HG02642 (cell line): Measurements from ENCODE around the gene ARHGAP26.

ENCODE experiments used
- ATAC-seq: cut with Tn5 transposase; IDR thresholded peaks from one replicate; pipeline ENCODE4 v1.9.1; 2021; ENCODE audit warnings: mild to moderate bottlenecking; ENCODE audit not compliant: unreplicated experiment, poor library complexity

The ARHGAP26 gene

DNA sequence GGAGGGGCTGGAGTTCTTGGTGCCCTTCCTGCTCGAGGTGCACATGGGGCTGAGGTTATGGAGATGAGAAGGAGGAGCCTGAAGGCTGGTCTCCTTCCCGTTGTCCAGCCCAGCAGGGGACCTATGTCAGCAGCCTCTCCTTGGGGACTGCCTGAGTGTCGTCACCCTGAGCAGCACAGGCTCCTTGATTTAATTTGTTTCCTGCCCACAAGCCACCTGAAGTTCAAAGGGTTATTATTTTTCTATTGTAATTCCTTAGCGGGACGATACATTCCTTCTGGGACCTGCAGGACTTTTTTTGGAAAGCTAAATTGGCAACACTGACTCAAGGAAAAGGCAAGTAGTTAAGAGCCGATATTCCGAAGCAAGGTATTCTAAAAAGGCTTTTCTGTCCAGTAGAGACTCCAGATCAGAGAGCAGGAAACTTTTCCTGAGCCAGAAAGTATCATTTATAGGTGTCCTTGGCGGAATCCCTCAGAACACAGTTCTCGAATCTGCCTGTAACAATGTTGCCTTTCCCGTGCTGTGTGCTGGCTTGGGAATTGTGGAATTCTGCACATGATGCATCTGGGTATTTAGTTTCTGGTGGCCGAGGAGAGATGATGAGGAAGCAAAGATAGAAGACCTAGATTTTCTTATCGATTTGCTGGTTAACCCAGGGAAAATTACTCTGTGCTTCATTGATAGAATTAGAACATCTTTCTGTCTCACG lies 55.4 kb downstream of the ARHGAP26 start:
- ATAC-seq = no peak

DNA sequence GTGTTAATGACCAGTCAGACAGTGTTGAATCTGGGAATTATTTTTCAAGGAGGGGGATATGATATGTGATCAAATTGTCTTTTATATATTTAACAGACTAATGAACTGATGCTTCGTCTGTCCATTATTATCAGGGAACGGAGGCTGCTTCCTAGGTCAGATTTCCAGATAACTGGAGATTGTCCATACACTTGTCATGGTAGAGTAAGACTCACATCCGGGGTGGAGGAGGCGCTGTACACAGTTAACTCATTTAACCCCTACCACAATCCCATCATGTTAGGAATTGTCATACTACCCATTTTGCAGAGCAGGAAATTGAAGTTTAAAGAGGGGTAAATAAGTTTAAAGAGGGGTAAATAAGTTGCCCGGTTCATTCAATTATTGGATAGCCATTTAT lies 55.9 kb downstream of the ARHGAP26 start:
- no peak for ATAC-seq

DNA sequence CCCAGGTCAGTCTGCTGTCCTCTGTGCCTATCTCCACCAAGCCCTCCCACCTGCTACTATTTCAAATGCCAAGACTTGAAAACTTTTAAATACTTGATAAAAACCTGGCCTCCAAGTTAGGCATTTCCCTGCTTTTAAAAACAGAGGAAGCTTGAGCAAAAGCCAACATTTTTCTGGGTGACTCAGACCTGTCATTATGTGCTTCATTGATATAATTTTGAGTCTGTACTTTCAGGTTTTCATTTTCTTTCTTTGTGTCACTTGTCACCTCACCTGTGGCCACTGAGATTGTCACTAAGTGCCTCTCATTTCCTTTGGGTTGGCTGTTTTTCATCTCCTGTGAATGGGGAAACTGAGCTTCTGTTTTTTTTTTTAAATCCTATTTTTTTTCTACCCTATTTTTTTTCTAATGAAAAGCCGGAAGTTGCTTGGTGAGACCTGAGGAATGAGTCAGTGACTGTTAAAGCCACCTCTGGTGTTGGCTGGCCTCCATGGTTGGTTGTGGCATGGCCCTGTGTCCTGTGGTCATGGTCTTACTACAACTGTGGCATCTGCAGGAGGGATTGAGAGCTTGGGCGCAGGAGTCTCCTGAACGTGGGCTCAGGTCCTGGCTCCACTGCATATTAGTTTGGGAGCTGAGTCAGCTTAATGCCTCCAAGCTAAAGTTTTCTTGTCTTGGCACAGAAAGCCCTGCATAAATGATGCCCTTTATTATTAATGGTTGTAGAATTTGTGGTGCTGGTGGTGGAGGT lies 56.7 kb downstream of the ARHGAP26 start:
- ATAC-seq = no peak

DNA sequence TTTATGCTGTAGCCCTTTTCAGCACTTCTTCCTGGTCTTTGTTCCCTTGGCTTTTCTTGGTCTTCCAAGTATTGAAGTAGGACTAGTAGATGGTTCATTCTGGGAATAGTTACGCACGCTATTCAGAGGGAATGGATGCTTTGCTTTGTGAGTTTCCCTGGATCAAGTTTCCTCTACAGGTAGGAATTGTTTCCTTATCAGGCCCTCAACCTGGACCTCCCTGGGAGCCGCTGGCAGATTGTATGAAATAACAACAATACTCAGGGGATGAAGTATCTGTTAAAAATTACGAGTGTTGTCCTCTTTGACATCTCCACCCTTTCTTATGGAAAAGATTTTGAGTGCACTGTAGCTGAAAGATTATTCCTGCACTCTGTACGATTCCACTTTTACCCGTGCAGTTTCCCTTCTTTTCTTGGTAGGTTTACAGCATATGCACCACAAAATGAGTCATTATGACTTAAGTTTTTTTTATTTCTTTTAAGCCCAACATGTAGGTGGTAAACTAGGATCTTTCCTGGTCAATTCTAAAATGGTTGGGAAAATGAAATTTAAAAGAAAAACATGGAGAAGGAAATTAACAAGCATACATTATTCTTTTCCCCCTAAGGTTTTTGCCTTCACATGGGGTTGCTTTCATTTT lies 57.9 kb downstream of the ARHGAP26 start:
- no peak for ATAC-seq

DNA sequence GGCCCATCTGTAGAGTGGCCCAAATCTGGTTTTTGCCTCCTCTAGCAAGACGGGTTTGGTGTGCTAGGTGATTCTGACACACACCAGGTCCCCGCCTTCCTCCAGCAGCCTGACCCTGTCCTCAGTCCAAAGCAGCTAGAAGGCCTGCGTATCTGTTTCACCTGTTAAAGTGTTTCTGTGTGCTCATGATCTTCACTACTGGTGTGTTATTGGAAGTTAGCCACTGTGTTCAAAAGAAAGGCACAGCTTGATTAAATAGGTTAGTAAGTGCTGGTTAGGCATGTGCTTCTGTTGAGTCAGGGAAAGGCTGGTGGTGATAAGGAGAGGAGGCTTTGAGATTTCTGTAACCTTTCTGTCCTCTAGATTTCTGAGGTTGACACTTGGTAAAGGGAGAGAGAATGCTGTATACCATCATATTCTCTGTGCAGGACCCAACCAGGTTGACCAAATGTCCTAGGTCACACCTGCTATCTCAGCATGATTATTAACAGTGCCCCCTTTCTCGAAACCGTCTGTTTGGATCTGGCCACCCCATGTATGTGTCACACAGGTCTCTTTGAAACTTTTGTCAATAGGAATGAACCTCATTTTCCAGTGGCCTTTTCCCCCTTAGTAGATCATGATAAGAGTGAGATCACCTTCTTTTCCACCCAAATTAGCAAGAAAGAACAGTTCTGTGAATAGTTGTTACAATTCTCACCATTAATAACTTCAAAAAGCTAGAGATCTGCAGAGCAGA lies 58.8 kb downstream of the ARHGAP26 start:
- ATAC-seq = no peak

DNA sequence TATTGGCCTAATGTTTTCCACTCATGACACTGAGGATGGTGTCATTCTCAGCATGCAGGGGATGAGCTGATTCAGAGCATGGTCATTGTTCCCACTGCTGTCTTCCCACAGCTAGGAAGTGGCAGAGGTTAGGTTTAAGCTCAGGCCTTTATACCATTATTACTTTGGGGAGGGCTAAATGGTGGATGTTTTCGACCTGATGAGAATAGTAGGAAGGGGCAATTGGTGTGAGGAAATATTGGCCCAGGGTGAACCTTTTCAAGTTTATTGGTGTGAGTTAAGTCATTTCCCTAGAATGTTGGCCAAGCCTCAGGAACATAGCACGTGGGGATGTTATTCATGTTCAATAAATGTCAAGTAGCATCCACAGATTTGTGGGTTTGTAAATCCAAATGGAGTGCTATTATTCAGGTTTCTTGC lies 59.6 kb downstream of the ARHGAP26 start:
- ATAC-seq = no peak

DNA sequence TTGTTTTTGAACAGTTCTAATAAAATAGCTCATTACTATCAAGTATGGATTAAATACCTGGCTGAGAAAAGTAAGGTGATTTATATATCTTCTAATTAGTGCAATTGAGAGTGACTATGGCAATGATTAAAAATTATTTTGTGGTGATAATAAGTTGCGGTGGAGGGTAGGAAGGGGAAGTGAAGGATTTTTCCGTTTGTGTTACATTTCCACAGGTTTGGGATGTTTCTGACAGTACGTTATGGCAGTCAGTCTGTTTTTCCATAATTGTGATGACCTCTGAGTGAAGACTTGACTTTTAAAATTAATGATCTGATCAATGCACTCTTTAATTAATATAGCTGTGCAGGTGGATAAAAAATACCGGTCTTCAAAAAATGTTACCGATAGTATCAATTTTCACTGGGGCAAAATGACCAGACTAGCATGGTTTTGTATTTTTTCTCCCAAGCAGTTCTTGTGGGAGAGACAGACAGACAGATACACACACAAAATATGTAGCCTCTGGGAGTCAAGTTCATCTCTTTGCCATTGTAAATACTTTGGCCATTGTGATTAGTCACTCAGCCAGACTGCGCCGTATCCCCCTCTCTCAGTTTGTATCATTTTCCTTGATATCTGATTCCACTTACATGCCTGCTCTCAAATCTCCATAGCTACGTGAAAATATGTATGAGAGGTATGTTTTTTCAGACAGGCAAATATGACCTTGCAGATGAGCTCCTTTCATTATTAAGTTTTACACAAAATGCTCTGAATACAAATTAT lies 60.2 kb downstream of the ARHGAP26 start:
- no peak for ATAC-seq

DNA sequence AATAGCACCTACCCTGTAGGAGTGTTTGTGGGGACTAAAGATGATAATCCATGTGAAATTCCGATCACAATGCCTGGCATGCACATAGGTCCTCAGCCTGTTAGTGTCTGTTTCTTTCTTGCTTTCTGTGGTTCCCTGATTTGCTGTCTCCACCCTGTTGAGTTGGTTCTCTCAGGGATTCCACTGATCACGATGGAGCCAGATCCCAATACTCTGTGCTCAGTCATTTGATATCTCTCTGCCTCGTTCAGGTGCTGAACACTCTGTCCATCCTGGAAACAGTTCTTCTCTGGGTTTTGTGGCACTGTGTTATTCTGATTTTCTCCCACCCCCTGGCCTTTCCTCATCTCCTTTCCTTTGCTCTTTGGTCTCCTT lies 60.8 kb downstream of the ARHGAP26 start:
- ATAC-seq = no peak

DNA sequence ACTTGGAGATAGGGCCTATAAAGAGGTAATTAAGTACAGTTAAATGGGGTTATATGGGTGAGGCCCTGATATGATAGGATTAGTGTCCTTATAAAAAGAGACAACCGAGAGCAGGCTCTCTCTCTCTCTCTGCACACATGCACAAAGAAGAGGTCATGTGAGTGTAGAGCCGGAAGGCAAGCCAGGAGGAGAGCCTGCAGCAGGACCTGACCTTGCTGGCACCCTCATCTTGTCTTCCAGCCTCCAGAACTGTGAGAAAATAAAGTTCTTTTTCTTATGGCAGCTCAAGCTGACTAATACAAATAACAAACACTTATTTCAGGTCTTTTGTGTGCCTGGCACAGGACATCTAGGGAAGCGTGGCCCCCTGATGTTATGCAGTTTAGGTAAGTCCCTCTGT lies 62.1 kb downstream of the ARHGAP26 start:
- no peak for ATAC-seq

DNA sequence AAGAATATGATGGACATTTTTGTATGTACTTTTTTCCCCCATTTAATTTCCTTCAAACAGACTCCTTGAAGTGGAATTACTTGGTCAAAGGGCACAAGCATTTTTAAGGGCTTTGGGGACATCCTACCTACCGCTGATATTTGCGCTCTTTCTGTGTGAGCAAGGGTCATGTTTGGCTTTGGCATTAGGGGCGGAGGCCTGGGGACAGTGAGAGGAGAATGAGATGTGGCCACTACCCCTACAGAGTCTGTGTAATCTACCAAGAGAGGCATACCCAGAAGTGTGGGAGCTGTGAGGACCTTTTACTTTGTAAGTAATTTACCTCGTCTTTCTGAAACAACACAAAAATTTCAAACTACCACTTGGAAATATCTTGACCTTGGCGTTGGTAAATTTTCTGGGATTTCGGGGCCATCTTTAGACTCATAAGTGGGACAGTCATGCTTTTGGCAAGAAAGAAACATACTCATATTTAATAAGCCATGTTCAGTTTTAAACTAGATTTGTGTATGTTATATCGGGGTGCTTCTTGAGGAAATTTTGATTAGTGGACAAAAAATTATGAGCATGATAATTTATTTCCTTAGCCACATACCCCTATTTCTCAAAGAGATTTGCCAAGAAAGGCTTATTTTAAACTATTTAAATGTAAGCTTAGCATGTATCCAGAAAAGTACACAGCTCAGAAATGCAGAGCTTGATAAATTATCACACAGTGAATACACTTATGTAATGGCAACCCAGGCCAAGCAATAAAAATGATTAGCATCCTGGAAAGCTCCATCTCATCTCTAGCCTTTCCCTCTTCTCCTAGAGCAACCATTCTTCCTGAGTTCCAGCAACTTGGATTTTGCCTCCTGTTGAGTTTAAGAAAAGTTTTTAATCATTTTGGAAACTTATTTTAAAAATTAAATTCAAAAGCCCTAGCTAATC lies 63.6 kb downstream of the ARHGAP26 start:
- ATAC-seq = no peak

DNA sequence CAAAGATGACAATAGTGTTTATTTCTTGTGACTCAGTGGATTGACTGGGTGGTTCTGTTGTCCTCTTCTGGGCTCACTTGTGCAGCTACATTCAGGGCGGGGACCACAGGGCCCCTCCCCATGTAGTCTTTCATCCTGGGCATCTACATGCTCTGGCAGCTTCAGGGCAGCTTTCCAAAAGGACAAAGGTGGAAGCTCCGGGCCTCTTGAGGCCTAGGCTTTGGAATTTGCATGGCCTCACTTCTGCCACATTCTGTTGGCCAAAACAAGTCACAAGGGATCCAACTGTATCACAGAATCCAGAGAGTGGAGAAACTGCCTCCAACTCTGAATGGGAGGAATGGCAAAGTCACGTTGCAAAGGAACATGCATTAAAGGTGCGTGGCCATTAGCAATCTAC lies 64.3 kb downstream of the ARHGAP26 start:
- no peak for ATAC-seq

DNA sequence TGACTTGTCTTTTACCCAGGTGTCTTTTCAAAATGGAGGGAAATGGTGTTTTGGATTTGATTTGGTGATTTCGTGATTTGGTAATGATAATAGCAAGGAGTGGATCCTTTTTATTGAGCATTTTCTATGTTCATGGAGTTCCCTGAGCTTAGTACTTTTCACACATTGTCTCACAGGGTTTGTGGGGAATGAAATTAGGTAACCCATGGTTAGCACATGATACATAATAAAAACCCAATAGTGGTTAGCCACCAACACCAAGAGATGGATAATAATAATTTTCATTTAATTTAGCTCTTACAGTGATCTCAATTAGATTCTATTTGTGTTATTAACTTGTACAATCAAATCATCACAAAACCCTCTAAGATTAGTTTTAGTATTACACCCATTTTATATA lies 65.4 kb downstream of the ARHGAP26 start:
- ATAC-seq = no peak

DNA sequence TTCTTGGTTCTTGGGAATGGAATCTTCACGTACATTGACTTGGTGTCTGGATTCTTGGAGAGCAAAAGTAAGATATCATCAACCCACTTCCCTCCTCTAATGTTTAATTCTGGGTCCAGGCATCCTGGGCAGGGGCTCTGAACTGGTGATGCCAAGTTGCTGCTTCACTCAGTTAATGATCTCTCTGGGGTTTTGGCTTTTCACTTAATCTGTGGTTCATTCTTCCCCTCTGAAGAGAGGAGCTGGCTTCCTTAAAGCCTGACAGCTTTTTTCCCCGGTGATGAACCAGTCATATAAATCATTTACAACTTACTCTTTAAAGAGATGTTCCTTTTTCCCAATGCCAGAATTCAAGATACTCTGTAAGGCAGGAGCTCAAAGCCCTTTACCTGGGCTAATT lies 65.9 kb downstream of the ARHGAP26 start:
- no peak for ATAC-seq

DNA sequence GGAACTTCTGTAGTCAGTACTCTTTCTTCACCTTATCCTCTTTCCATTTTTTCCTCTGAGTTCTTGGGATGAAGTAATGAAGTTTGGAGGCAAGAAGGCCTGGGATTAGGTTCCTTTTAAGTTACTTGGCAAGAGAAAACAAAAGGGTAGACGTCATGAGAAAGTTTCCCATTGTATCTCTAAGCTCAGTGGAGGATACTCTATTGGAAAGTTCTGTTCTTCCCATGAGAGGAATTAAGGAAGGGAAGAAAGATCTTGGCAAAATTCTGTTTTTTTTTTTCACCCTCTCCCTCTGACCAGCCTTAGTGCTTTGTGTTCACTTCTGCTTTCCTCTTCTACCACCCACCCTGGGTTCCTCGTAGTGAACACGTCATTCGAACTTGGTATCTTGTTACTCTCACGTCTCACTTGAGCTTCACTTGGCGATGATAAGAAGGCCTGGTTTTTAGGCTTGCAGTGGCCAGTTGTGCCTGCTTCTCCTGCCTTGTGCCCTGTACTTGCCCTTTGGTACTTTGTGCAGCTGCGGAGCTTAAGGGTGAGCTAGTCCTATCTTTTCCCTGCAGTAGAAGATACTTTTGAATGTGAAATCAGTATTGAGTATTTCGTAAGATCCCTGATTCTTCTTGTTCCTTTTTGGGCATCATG lies 67.0 kb downstream of the ARHGAP26 start:
- no peak for ATAC-seq

DNA sequence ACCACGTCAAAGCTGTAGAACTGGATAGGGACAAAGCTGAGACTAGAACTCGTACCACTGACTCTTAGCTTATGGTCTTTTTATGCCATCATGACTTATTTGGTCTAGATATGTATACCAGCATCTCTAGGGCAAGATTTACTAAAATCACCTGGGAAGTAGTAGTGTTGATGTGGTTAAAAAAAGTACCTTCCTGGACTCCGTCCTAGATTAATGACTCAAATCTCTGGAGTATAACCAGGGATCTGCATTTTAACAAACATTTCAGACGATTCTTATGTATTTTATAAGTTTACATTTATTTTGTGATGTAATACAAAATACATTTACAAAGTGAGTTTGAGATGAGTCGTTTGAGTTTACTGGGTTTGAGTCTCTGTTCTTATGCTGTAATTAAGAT lies 68.7 kb downstream of the ARHGAP26 start:
- no peak for ATAC-seq

DNA sequence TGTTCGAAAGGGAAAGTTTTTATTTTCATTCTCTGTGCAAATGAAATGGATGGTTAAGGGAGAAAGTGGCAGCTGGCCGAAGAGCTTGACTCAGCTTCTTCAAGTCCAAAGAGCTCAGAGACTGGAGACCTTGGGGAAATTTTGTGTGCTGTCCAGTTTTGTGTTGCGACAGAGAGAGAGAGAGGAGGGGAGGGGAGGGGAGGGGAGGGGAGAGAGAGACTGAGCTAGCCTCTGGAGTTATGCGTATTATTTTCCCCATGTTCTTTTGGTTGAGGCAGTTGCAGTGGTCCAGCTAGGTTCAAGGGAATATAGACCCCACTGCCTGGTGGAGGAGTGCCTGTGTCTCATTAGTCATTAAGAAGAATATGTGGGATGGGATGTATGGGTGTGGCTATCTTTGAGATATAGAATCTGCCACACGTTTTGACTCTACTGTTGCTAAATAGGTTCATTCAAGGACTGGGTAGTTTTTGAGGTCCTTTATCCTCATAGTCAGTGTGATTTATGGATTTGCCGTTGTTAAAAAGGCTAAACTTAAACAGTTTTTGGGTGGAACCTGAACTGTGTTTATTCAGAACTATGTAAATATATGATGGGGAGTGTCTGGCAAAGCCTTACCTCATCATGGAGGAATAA lies 69.7 kb downstream of the ARHGAP26 start:
- ATAC-seq = no peak

DNA sequence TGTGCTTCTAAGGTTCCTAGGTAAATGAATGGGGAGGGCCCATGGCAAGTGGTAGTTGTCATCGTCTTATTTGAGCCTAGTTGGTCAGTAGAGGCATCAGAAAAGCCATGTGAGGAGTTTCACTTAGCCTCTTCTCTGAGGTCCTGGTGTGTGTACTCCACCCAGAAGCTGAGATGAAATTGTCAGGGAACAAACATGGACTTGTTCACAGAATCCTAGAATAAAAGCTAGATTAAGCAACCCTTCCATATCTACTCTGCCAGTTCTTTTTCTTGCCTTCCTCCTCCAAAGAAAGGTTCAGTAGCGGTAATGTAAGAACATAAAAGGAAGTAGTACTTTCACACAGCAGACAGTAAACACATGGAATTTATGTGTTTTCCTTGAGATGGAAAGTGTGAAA lies 70.4 kb downstream of the ARHGAP26 start:
- ATAC-seq = no peak
